ENCODE results near the gene PPCS. TPM values are rescaled to one million over a fixed set of nuclear protein-coding genes. Genes with fewer than 3 reads are reported as not detected.

Gene PPCS
- total RNA-seq, 2 donors from 2014 or later, result 93.0 to 108 TPM

DNA sequence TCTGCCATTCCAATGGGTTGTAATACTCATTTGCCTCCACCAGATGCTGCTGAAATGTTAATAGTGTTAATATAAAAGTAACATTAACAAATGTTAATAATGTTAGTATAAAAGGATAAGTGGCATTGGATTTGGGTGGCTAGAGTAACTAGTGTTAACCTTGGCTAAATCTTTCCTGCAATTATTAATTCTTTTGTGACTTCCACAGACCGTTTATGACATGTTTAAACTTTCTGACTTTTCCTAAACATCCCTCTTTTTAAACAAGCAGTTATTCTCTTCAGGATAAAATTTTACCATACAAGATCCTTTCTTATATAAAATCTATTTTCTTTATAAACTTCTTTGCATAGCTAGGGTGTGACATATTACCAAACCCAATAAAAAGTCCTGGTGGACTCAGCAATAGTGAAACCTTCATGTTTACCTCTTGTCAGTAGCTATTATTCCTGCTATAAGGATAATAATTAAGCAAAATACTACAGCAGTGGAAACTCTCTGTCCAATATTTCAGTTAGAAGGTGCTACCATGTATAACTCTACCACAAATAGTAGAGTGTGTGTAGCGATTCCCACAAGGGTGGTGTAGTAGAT, 48.3 kb downstream of the PPCS start:
- no peak overlapping the region for H3K27ac ChIP-seq
- H3K36me3 ChIP-seq, result no peaks in the 10 kb centered on the region
- intact Hi-C loops (cut with DNase I), result no loop called here
- H3K4me1 ChIP-seq, result no peaks in the 10 kb centered on the region
- H3K4me3 ChIP-seq, result no peak overlapping the region
- no peak for DNase-seq
- peaks cover 7% of the 10 kb centered on the region for H3K9me3 ChIP-seq
- no peak overlapping the region for H3K9ac ChIP-seq (ENCODE audit: low read depth in 2 of 2, low read length in 2 of 2)
- TF ChIP-seq, protein P1, sequence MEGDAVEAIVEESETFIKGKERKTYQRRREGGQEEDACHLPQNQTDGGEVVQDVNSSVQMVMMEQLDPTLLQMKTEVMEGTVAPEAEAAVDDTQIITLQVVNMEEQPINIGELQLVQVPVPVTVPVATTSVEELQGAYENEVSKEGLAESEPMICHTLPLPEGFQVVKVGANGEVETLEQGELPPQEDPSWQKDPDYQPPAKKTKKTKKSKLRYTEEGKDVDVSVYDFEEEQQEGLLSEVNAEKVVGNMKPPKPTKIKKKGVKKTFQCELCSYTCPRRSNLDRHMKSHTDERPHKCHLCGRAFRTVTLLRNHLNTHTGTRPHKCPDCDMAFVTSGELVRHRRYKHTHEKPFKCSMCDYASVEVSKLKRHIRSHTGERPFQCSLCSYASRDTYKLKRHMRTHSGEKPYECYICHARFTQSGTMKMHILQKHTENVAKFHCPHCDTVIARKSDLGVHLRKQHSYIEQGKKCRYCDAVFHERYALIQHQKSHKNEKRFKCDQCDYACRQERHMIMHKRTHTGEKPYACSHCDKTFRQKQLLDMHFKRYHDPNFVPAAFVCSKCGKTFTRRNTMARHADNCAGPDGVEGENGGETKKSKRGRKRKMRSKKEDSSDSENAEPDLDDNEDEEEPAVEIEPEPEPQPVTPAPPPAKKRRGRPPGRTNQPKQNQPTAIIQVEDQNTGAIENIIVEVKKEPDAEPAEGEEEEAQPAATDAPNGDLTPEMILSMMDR (IDR thresholded peaks at IDR 0.05), result no peak
- H3K27me3 ChIP-seq, result no peaks in the 10 kb centered on the region

DNA sequence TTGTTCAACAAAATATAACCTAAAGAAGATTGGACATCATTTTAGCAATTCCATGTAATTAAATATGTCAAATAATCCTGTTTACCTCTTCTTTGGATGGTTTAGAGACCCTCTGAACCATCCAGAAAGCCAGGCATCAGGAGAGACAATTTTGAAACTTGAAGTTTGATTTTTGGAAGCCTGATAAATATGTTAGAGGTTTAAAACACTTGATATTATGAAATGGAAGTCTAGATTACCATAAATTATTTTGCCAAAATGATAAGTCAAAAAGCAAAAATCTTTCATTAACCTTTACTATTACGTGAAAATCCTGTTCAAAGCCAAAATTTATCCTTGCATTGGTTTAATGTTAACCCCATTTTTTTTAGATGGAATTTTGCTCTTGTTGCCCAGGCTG, 50.2 kb downstream of the PPCS start:
- no peaks in the 10 kb centered on the region for H3K4me1 ChIP-seq
- peaks cover 7% of the 10 kb centered on the region for H3K9me3 ChIP-seq
- no peak for DNase-seq
- no peaks in the 10 kb centered on the region for H3K27me3 ChIP-seq
- TF ChIP-seq, protein P1 (IDR thresholded peaks at IDR 0.05), result no peak
- intact Hi-C loops (cut with DNase I), result no loop called here
- no peak overlapping the region for H3K4me3 ChIP-seq
- no peak overlapping the region for H3K9ac ChIP-seq (ENCODE audit: low read depth in 2 of 2, low read length in 2 of 2)
- no peak overlapping the region for H3K27ac ChIP-seq
- no peaks in the 10 kb centered on the region for H3K36me3 ChIP-seq

Other genes starting within 250 kb of the PPCS start
- gene FOXJ3, start 121.3 kb upstream of the PPCS start, total RNA-seq, result 10 to 100 TPM; 39.9 to 44.8 TPM
- 10 to 100 TPM; 14.3 to 30.9 TPM for gene RIMKLA, start 75.8 kb upstream of the PPCS start, total RNA-seq
- gene ZMYND12, start 521 bp upstream of the PPCS start, total RNA-seq, result 1 to 10 TPM; 2.9 to 3.5 TPM
- 1 to 10 TPM; 1.5 to 1.8 TPM for gene CCDC30, start 6.7 kb downstream of the PPCS start, total RNA-seq
- 10 to 100 TPM; 35.0 to 70.8 TPM for gene PPIH, start 201.9 kb downstream of the PPCS start, total RNA-seq
- 100 to 1,000 TPM; 471 to 894 TPM for gene YBX1, start 225.9 kb downstream of the PPCS start, total RNA-seq

All from colonic mucosa (tissue), 4 donors.